H9 (cell line): ENCODE data around the gene C9orf72. TPM values are rescaled to one million over a fixed set of nuclear protein-coding genes. Genes with fewer than 3 reads are reported as not detected.

ENCODE experiments used
- DNase-seq: peaks from one replicate; pipeline ENCODE4 v3.0.0-alpha.2; 2017
- H2AFZ ChIP-seq: one replicate; pipeline ENCODE4 v1.6.1; 2013; ENCODE audit warnings: mild to moderate bottlenecking, low read length, control low read depth, moderate library complexity
- H2AK5ac ChIP-seq: 2 replicates; pipeline ENCODE4 v1.6.1; 2013; ENCODE audit warnings: low read length, control low read depth, mixed read lengths; ENCODE audit not compliant: insufficient read length
- H2BK120ac ChIP-seq: one replicate; pipeline ENCODE4 v1.6.1; 2013; ENCODE audit warnings: low read depth, mild to moderate bottlenecking, low read length, control low read depth, inconsistent platforms; ENCODE audit not compliant: poor library complexity, severe bottlenecking
- H2BK12ac ChIP-seq: 2 replicates; pipeline ENCODE4 v1.6.1; 2013; ENCODE audit warnings: low read length, control low read depth, mixed read lengths, low read depth; ENCODE audit not compliant: insufficient read length
- H2BK15ac ChIP-seq: 2 replicates; pipeline ENCODE4 v1.6.1; 2013; ENCODE audit warnings: low read depth, low read length, control low read depth
- H2BK20ac ChIP-seq: one replicate; pipeline ENCODE4 v1.6.1; 2013; ENCODE audit warnings: low read depth, mild to moderate bottlenecking, low read length, control low read depth, inconsistent platforms; ENCODE audit not compliant: poor library complexity, severe bottlenecking
- H2BK5ac ChIP-seq: 2 replicates; pipeline ENCODE4 v1.6.1; 2013; ENCODE audit warnings: low read length, control low read depth, mixed read lengths; ENCODE audit not compliant: insufficient read length
- H3K14ac ChIP-seq: 2 replicates; pipeline ENCODE4 v1.6.1; 2013; ENCODE audit warnings: low read length, control low read depth; ENCODE audit not compliant: insufficient read depth
- H3K18ac ChIP-seq: 2 replicates; pipeline ENCODE4 v1.6.1; 2013; ENCODE audit warnings: low read depth, mild to moderate bottlenecking, mixed read lengths, low read length, control low read depth; ENCODE audit not compliant: insufficient read length
- H3K23ac ChIP-seq: 2 replicates; pipeline ENCODE4 v1.6.1; 2013; ENCODE audit warnings: low read length, control low read depth, mixed read lengths, low read depth; ENCODE audit not compliant: insufficient read length
- H3K23me2 ChIP-seq: 2 replicates; pipeline ENCODE4 v1.6.1; 2013; ENCODE audit warnings: low read depth, mild to moderate bottlenecking, mixed read lengths, low read length, control low read depth; ENCODE audit not compliant: insufficient read length, poor library complexity, severe bottlenecking
- H3K27ac ChIP-seq: 2 replicates; pipeline ENCODE4 v1.5.1; 2013; ENCODE audit warnings: low read length, control low read depth, mixed read lengths, low read depth; ENCODE audit not compliant: insufficient read length
- H3K27me3 ChIP-seq: 2 replicates; pipeline ENCODE4 v1.6.1; 2013; ENCODE audit warnings: low read length, control low read depth, inconsistent platforms; ENCODE audit not compliant: insufficient read depth
- H3K4ac ChIP-seq: 2 replicates; pipeline ENCODE4 v1.6.1; 2013; ENCODE audit warnings: low read depth, mild to moderate bottlenecking, control low read depth, inconsistent platforms, low read length, moderate library complexity
- H3K4me1 ChIP-seq: 2 replicates; pipeline ENCODE4 v1.6.1; 2013; ENCODE audit warnings: low read length, control low read depth, inconsistent platforms; ENCODE audit not compliant: insufficient read depth
- H3K4me2 ChIP-seq: 2 replicates; pipeline ENCODE4 v1.6.1; 2013; ENCODE audit warnings: low read length, control low read depth, mixed read lengths; ENCODE audit not compliant: insufficient read length, insufficient read depth
- H3K56ac ChIP-seq: 2 replicates; pipeline ENCODE4 v1.6.1; 2013; ENCODE audit warnings: low read depth, mild to moderate bottlenecking, mixed read lengths, low read length, control low read depth; ENCODE audit not compliant: insufficient read length
- H3K79me1 ChIP-seq: 2 replicates; pipeline ENCODE4 v1.6.1; 2013; ENCODE audit warnings: low read depth, mild to moderate bottlenecking, moderate library complexity, low read length, control low read depth, inconsistent platforms; ENCODE audit not compliant: insufficient read depth, poor library complexity, severe bottlenecking
- H3K79me2 ChIP-seq: 2 replicates; pipeline ENCODE4 v1.6.1; 2013; ENCODE audit warnings: low read length, control low read depth, inconsistent platforms; ENCODE audit not compliant: insufficient read depth
- H3K9ac ChIP-seq: 2 replicates; pipeline ENCODE4 v1.6.1; 2013; ENCODE audit warnings: low read length, control low read depth, mixed read lengths; ENCODE audit not compliant: insufficient read length; ENCODE audit errors: extremely low read depth
- H3K9me3 ChIP-seq: one replicate; pipeline ENCODE4 v1.6.1; 2013; ENCODE audit warnings: low read depth, low read length, inconsistent platforms; ENCODE audit not compliant: control insufficient read depth
- H3T11ph ChIP-seq: one replicate; pipeline ENCODE4 v1.6.1; 2013; ENCODE audit warnings: mild to moderate bottlenecking, low read length, control low read depth, inconsistent platforms
- H4K20me1 ChIP-seq: one replicate; pipeline ENCODE4 v1.6.1; 2013; ENCODE audit not compliant: control insufficient read depth, insufficient read length, insufficient read depth
- H4K5ac ChIP-seq: 2 replicates; pipeline ENCODE4 v1.6.1; 2013; ENCODE audit warnings: low read depth, mild to moderate bottlenecking, mixed read lengths, low read length, control low read depth; ENCODE audit not compliant: insufficient read length
- H4K8ac ChIP-seq: replicated peaks from 2 replicates; pipeline ENCODE4 v1.6.1; 2013; ENCODE audit warnings: low read length, control low read depth, mixed read lengths, low read depth; ENCODE audit not compliant: insufficient read length
- H4K91ac ChIP-seq: 2 replicates; pipeline ENCODE4 v1.6.1; 2013; ENCODE audit warnings: low read depth, mild to moderate bottlenecking, moderate library complexity, mixed read lengths, low read length, control low read depth; ENCODE audit not compliant: insufficient read length
- H3K27ac Mint-ChIP-seq, 3 experiments: 2 replicates in 2 of 3; 3 replicates in 1 of 3; pipeline ENCODE4 v1.8.0; 2020 to 2021; ENCODE audit warnings: mixed read lengths in 3 of 3, mild to moderate bottlenecking in 1 of 3, moderate library complexity in 1 of 3
- H3K27me3 Mint-ChIP-seq: 2 replicates; pipeline ENCODE4 v1.8.0; 2021; ENCODE audit warnings: low read depth, mild to moderate bottlenecking, moderate library complexity, mixed read lengths
- H3K36me3 Mint-ChIP-seq, 3 experiments: 2 replicates in 2 of 3; 3 replicates in 1 of 3; pipeline ENCODE4 v1.8.0; 2020 to 2021; ENCODE audit warnings: low read depth in 3 of 3, mixed read lengths in 3 of 3; ENCODE audit not compliant: insufficient read depth in 1 of 3
- H3K4me1 Mint-ChIP-seq, 2 experiments: 2 replicates each; pipeline ENCODE4 v1.8.0; 2020; ENCODE audit warnings: mixed read lengths in 2 of 2
- H3K4me3 Mint-ChIP-seq, 2 experiments: 2 replicates in 1 of 2; 3 replicates in 1 of 2; pipeline ENCODE4 v1.8.0; 2020 to 2021; ENCODE audit warnings: mild to moderate bottlenecking in 2 of 2, mixed read lengths in 2 of 2, moderate library complexity in 1 of 2
- H3K9me3 Mint-ChIP-seq, 2 experiments: 2 replicates in 1 of 2; 3 replicates in 1 of 2; pipeline ENCODE4 v1.8.0; 2020; ENCODE audit warnings: mild to moderate bottlenecking in 2 of 2, mixed read lengths in 2 of 2, moderate library complexity in 1 of 2
- WGBS: extraction: QIAGEN DNeasy Blood & Tissue Kit; methylation state at CpG from one replicate; pipeline ENCODE4 v1.1.7; 2013; ENCODE audit warnings: missing lambda C conversion rate, low lambda C conversion rate, mixed read lengths; ENCODE audit not compliant: insufficient read length; ENCODE audit errors: extremely low coverage; 5-methylcytosine and 5-hydroxymethylcytosine counted together
- total RNA-seq: library from RNA; stranded (reverse); gene quantifications from 2 replicates; pipeline ENCODE4 v1.2.1, GENCODE V29; 2021
- TF ChIP-seq, protein P1 (sequence below): fragments of 200-600 bp; sonication (generic); conservative IDR thresholded peaks from 3 replicates; pipeline ENCODE4 v1.8.0; 2021; ENCODE audit warnings: antibody characterized with exemption, mild to moderate bottlenecking

Gene C9orf72
- total RNA-seq, 1 experiment from 2014 or later: 17.0 TPM

GRCh38 chr9:27564670-27565069 lies 8.6 kb downstream of the C9orf72 start:
- Histone ChIP-seq H2AFZ (no peak overlapping the region), H3K14ac (no peak overlapping the region), H2BK12ac (no peak overlapping the region), H4K91ac (no peak overlapping the region), H2BK15ac (no peak overlapping the region), H4K5ac (no peak overlapping the region), H3K9ac (no peak overlapping the region), H3K4ac (no peak overlapping the region), H3K27ac (no peak overlapping the region), H3K23ac (no peak overlapping the region), H3K9me3 (no peaks in the 10 kb centered on the region), H4K20me1 (no peaks in the 10 kb centered on the region), H3K23me2 (no peaks in the 10 kb centered on the region), H3K56ac (no peak overlapping the region), H3K79me2 (no peaks in the 10 kb centered on the region), H3T11ph (no peak overlapping the region), H2BK5ac (no peak overlapping the region), H3K18ac (no peak overlapping the region), H2BK120ac (no peak overlapping the region), H3K4me1 (no peaks in the 10 kb centered on the region), H2AK5ac (no peak overlapping the region), H3K27me3 (no peaks in the 10 kb centered on the region), H2BK20ac (no peak overlapping the region), H4K8ac (no peak overlapping the region), H3K79me1 (no peaks in the 10 kb centered on the region), H3K4me2 (no peak overlapping the region)
- peaks cover 9 to 35% (median 34%) of the 10 kb centered on the region in 3 experiments; a peak in 6 of 7 replicates for H3K36me3 Mint-ChIP-seq
- H3K27ac Mint-ChIP-seq: no peak overlapping the region
- H3K4me1 Mint-ChIP-seq: no peaks in the 10 kb centered on the region
- no peaks in the 10 kb centered on the region for H3K9me3 Mint-ChIP-seq
- DNase-seq: no peak
- TF ChIP-seq, protein P1, sequence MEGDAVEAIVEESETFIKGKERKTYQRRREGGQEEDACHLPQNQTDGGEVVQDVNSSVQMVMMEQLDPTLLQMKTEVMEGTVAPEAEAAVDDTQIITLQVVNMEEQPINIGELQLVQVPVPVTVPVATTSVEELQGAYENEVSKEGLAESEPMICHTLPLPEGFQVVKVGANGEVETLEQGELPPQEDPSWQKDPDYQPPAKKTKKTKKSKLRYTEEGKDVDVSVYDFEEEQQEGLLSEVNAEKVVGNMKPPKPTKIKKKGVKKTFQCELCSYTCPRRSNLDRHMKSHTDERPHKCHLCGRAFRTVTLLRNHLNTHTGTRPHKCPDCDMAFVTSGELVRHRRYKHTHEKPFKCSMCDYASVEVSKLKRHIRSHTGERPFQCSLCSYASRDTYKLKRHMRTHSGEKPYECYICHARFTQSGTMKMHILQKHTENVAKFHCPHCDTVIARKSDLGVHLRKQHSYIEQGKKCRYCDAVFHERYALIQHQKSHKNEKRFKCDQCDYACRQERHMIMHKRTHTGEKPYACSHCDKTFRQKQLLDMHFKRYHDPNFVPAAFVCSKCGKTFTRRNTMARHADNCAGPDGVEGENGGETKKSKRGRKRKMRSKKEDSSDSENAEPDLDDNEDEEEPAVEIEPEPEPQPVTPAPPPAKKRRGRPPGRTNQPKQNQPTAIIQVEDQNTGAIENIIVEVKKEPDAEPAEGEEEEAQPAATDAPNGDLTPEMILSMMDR: no peak
- no peaks in the 10 kb centered on the region for H3K27me3 Mint-ChIP-seq
- WGBS: no CpG with 5 or more reads among the region's 1 CpG
- no peak overlapping the region for H3K4me3 Mint-ChIP-seq
